Measurements from ENCODE around the gene FKBP6.
"Not testable (repeated sequence)": the region's sequence is repeated elsewhere in the genome, so short reads cannot be mapped to it uniquely, and the experiment has no call there.

GRCh38 chr7:73399185-73400050 lies 71.5 kb downstream of the FKBP6 start:
- TF ChIP-seq FOXM1 (IDR thresholded peaks at IDR 0.05; ENCODE audit: borderline replicate concordance); ZNF384 (IDR thresholded peaks at IDR 0.05); LEF1 (IDR thresholded peaks at IDR 0.05; ENCODE audit: borderline replicate concordance); FOXK2 (IDR thresholded peaks at IDR 0.05); ELF4 (IDR thresholded peaks at IDR 0.05): not testable (repeated sequence)

Measured in HEK293T (cell line).